GM18907 (cell line): ENCODE data around the gene ADAMTS12.

ENCODE experiments used
- ATAC-seq: cut with Tn5 transposase; IDR thresholded peaks from one replicate; pipeline ENCODE4 v1.9.1; 2021; ENCODE audit warnings: mild to moderate bottlenecking, moderate library complexity; ENCODE audit not compliant: unreplicated experiment

Gene ADAMTS12

DNA sequence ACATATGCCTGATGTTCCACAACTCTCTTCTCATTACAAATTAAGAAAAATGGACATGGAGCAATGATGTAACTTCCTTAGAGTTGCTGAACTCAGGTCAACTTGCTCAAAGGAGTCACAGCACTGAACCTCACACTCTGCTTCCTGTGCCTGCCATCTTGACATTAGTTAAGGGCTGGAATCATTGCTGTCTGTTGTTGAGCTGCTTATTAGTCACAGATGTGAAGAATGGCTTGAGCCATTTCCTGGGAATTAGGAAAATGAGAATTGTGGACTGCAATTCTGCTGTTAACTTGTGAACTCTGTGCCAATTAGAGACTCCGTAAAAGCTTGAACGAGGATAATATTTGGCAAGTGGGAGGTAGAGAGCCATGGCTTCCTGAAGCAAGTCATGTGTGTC lies 212.0 kb downstream of the ADAMTS12 start:
- ATAC-seq: no peak

DNA sequence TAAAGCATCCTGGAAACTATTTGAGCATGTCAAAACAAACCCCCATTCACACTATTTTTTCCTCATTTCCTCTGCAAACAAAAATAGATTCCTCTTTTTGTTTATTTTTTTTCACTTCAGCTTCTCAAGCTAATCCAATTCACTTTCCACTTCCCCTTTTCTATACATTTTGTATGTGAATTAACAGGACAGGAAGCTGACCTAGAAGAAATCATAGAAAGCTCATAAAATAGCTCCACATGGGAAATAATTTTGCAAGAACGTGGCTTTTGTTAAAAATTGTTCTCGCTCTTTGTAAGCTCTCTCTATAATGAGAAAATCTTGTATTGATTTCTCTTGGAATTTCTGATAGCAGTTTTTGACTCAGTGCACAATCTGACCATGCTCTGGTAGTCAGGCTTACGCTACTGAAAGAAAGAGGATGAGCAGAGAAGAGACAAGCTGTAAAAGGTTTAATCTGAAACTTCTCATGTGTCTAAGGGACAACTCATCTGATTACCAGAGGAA lies 215.8 kb downstream of the ADAMTS12 start:
- peak; percentile 84 for ATAC-seq

DNA sequence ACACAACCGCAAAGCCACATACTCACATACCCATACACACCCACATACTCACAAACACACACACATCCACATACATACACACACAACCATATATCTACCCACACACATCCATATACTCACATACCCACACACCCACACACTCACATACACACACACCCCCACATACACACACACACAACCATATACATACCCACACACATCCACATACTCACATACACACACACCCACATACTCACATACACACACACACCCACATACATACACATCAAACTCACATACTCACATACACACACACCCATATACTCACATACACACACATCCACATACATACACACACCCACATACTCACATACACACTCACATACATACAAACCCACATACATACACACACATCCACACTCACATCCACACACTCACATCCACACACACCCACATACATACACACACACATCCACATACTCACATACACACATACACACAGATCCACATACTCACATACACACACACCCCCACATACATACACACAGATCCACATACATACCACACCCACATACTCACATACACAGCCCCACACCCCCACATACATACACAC lies 220.0 kb downstream of the ADAMTS12 start:
- no peak for ATAC-seq

DNA sequence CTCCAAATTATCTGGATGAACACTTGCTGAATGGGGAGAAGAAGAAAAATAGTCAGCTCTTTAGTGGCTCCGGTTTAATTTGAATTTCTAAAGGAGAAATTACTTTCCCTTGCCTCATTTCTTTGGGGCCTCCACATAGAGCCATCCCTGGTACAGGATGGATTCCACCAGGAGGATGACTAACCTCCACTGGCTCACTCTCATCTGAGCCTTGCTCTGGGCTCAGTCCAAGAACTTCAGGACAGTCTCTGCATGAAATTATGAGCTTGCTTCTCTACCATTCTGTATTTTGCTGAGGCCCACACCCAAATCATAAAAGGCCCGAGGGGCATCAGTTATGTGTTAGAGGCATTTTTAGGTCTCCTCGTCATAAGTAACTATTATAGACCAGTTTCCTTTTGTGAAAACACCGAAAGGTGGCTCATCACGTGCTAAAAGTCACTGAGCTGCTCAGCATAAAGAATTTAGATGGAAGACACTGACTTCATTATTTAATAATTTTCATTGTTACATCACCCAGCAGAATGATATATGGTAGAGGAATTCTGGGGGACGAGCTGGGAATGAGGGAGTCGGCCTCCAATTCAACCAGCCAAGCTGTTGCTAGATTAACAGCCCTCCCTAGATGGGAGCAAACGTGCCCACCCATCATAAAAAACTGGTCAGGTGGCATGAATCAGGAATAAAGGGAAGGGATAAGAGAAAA lies 228.9 kb downstream of the ADAMTS12 start:
- ATAC-seq: no peak

DNA sequence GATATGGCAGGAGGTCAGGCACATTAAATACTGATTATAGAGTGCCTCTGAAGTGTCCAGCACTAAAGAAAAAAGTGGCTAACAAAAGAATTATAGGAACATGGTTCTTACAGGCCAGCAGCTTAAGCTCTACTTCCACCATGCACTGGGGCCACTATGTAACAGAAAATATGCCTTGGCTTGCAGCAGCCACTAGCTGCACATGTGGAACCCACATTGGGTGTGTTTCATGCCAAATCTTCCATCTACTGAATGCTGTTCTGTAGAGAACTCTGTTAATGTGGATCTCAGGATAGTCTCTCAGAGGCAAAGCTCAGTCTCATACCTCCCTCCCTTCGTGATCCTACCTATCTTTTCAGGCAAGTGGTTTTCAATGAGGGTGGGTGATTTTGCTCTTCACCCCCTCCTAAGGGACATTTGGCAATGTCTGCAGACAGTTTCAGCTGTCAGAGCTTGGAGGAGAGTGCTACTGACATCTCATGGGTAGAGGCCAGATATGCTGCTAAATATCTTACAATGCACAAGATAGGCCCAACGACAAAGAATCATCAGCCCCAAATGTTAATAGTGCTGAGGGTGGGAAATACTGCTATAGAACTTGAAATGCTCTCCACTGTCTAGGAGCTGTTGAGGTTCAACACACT lies 232.1 kb downstream of the ADAMTS12 start:
- no peak for ATAC-seq

DNA sequence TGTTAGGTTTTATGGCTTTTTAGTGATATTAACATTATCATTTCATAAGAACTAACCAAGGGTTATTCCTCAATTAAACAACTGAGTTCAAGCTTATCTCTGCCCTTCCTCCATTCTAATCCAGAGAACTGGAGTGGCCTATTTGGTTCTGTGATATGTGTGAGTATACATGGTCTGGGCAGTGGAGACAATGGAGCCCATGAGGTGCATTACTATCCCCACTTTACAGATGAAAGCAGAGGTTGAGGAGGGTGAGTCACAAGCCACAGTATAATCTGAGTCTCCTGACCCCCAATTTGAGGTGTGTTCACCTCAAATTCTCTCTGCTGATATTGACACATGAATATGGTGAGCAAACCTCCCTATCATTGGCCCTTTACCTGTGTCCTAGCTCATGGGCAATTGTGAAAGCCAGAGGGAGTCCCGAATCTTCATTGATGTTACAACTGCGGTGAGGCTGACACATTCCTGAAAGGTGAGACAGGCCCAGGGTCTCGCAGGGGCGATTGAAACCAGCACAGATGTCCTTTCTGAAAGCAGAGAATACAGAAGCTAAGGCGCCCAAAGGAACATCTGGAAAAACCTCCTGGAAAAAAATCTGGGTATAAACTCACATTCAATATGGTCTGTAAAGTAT lies 233.9 kb downstream of the ADAMTS12 start:
- ATAC-seq: no peak

DNA sequence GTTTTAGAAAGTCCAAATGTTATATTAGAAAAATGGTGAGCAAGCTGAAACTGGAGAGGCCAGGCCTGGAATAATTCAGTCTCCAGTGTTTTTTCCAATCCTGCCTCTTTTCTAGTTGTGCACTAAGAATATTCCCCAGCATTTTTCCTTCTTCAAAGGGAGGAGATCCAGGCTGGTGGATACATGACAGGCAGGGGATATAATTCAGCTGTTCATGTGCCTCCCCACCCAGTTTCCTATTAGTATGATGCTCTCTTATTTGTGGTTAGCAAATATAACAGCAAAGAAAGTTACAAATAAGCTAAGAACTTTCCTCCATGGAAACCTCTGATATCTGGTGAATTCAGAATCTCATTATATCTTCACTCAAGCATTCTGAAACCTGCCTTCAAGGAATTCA lies 234.6 kb downstream of the ADAMTS12 start:
- no peak for ATAC-seq

DNA sequence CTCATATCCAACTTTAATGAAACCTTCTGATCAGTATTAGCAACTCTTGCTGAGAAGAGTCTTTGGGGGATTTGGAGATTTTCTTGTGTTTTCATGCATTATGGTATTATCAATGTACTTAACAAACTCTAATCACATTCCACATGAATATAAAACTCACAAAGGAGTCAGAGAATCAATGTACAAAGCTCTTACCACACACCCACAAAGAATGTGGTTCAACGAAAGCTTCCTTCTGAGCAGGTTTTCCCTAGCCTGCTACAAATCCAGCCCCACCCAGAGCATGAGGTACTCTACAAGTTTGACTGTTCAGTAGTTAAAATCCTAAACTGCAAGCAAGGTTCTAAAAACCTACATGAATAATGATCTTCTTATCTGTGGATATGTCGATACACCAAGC lies 240.9 kb downstream of the ADAMTS12 start:
- ATAC-seq: no peak

DNA sequence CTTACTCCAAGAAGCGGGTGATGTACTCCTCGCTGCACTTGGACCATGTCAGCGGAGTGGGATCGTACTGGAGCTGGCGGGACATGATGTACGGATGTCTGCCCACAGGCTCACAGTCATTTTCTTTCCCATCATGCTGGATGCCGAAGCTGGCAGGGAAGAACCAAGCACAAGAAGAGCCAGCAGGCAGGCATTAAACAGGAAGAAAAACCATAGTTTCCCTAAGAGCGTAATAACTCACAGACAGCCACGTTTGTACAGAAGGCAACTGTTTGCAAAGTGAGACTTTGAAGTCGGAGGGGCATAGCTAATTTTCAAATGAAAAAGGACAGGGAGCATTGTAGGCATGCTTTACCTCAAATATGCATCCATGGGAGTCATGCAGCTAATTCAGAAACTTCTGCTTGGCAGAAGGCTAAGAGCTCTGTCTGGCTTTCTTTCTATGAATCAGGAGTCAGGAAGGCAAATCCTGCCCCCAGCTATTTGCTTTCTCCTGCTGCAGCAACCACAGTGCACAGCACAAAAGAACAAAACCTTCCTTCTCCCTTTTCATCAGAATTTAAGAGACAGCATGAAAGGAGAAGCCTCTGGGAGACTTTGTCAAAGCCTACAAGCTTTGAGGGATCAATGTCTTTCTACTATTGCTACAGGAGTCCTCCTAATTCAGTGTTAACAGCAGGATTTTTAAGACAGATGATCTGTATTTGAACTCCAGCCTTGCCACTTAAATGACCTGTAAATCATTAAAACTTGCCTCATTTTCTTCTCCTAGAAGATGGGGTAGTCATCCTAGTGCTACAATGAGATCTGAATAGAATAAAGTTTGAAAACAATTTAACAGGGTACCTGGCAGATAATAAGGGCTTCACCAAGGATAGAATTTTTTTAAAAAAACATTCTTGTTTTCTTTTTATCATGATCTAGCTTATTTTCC lies 242.0 kb downstream of the ADAMTS12 start:
- no peak for ATAC-seq

DNA sequence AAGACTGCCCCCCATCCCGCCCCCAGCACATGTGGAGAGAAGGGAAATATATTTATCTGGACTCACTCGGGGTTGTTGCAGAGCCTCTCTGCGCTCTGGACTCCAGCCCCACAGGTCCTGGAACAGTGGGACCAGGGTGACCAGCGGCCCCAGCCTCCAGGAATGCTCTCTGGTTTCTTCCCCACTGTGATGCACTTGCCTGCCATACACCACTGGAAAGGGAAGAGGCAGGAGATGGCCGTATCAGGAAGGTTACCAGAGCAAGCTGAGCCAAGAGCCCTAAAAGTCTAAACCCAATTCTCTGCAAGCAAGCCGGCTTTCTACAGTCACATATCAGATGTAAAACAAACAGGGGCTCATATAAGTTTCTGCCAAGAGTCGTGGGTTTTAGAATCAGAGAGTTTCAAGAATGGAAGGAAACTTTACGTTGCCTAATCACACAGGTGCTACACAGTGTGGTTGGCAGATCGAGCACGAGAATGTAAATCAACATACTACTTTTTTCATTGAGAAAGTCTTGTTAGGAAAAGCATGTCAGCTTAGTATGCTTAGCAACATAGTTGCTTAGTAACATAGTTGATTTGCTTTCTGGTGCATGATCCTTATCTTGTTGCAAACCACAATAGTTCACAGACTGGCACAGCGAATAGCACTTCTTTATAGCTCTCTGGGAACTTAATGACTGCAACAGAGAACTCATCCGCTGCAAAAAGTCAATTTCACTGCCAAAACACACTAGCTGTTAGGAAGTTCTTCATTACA lies 249.9 kb downstream of the ADAMTS12 start:
- peak; percentile 82 for ATAC-seq

DNA sequence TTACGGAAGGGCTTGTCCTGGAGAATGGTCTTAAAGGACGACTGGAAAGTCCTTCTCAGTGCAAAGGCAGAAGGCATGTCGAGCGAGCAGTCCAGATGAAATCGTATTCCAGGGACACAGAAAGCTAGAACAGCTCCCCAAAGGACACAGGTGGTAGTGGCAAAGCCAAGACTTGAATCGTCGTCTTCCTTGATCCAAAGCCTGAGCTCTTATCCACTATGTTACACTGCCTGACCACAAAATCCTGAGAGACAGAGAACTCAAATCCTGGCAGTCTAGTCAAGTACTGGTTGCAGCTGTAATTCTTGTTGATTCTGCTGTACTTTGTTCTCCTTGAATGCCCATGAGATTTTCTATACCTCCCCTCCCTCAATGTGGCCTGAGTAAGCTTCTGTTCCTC lies 252.3 kb downstream of the ADAMTS12 start:
- no peak for ATAC-seq

DNA sequence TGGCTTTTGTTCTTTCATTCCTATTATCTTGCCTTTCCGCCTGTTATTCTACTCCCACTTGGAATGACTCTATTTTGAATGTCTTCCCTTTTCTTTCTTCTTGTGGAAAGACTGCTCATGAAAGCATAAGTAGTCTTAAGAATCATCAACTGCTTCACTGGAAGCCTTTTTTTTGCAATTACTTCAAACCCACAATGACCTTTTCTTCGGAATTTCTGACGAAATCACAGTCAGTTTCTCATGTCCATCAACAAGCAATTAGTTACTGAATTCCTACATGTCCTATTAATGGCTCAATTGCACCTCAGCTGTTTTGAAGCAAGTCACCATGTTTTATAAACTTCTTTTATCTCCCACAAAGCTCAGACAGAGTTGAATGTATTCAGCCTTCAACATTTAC lies 254.8 kb downstream of the ADAMTS12 start:
- no peak for ATAC-seq

DNA sequence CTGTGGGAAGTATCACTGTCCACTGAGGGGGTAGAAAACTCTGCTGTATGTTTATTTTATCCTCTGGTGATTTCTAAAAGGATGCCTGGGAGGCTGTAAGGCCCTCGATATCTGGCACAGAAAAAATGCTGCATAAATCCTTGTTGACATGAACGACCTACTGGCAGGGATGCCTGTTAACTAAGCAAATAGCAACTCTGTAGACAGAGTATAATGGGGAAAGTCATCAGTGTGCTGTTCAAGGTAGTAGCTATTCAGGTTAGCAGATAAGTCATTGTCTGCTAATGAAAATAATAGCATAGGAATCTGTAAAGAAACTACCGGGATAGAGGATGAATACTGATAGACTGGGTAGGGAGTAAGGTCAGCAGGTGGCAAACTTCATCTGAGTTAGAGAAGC lies 256.2 kb downstream of the ADAMTS12 start:
- ATAC-seq: no peak

DNA sequence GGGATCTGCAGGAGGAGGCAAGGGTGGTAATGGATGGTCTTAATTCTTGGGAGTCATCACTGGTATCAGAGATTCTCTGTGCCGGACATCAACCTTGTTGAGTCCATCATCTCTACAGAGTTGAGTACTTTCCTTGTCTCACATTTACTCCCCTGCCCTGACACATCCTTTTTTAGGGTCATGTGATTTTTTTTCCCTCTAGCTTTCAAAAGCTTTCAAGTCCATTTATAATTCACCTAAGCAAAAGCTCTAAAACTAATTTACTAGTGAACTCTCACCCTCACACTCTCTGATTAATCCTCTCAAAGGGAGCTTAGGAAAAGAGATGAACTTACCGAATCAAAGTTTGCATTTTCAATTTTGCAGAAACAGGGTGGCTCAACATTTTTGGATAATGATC lies 258.1 kb downstream of the ADAMTS12 start:
- ATAC-seq: no peak

DNA sequence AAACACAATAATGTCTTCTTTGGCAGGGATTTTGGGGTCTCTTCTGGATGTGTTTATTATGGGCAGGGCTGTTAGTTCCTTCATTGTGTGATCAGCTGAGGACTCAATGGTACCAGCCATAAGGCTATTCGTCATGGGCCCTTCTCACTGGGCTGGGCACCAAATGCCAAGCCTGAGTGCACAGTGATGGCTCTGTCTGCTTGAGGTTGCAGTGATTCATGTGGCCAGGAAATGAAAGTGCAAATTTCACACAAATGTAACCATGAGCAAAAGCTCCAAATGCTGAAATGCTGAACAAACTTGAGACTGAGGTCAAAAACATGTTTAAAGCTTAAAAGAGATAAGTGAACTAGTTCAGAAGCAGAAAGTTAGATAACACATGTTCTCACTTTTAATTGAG lies 260.0 kb downstream of the ADAMTS12 start:
- ATAC-seq: peak; percentile 97

DNA sequence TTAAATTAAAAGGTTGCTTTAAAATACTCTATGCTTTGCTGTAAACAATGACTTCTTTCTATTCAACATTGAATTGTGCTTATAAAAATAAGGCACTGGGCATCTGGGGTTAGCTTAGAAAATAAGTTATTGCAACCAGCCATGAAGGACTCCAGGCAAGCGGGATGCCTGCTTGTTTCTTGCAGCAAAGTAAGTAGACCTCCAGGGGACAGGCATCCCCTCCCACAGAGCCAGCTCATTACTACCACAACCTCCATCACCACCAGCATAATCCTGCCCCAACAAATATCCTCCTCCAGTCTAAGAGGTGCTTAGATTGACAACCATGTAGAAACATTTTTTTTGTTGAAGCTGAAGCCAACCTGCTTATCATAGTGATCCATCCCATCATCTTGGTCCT lies 260.7 kb downstream of the ADAMTS12 start:
- no peak for ATAC-seq

DNA sequence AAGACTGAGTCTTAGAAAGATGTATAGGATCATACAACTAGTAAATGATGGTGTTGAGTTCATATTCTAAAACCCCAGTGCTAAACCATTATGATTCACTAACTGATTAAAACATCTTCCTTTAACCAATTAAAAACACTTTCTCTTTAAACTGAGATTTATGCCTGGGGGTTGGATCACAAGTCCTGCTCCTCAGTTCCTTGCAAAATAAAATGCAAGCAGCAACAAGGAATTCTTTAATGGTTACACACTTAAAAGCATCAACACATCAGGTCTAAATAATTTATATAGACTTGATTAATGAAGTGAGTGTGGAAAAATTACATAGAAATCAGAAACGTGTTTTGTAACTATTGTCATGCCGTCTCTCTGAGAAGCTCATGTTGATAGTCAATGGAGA lies 261.8 kb downstream of the ADAMTS12 start:
- ATAC-seq: no peak

DNA sequence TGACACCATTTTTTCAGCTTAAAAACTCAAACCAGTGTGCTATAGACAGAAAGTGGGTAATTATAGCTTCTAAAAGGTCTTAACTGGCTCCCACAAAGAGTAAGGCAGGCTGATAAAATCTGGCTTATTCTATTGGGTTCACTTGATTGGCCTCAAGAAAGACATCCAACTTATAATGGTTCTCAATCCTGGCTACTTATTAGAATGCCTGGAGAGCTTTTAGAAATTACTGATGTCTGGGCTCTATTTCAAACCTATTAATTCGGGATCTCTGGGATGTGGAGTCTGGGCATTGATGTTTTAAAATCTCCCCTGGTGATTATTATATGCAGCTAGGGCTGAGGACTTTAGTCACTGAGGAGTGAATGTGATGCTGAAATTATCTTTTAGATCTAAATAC lies 263.0 kb downstream of the ADAMTS12 start:
- ATAC-seq: no peak

DNA sequence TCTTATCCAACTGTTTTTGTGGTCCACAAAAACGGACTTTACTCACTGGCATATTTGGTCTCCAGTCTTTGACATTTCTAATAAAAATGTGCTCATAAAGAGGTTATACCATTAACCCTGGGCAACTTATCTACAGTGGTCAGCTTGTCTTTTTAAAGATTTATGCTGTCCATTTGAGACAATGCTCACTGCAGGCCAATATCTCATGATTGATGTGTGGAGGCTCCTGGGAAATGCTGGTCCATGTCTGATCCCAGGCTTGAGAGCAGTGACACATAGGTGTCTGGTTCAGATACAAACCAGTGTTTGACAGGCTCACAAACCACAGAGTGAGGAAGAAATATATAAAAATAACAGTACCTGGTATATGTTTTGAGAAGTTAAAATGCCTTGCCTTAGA lies 270.3 kb downstream of the ADAMTS12 start:
- no peak for ATAC-seq

DNA sequence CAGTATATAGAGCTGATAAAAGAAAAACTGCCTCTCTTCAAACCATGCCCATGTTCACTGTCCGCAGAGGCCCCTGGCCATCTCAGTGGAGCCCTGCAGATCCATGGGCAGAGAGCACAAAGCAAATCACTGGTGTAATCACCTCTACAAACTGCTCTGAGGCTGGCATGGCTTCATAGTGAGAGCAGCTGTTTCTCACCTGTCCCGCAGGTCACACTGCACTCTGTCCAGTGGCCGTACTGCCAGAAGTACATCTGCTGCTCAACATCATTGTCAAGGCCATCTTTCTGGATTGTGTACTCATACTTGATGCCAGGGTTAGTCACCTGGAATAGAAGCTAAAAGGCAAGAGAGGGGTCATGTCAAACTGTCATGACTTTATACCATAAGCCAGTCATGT lies 277.8 kb downstream of the ADAMTS12 start:
- ATAC-seq: no peak
